Measurements from ENCODE around the gene SLC26A9. TPM values are rescaled to one million over a fixed set of nuclear protein-coding genes. Genes with fewer than 3 reads are reported as not detected.

The SLC26A9 gene
- total RNA-seq, 5 donors from 2014 or later (not counting 1 experiment from before 2014, with no cell fraction given) = 0.06 TPM; not detected in 4

- no peaks in the 10 kb centered on the region for H3K4me1 Mint-ChIP-seq
- Histone ChIP-seq H3K27me3 (replicated peaks in 1 of 2; ENCODE audit: control insufficient read depth in 2 of 2, extremely low read depth in 1 of 2, insufficient read depth in 2 of 2, low read length in 1 of 2) (peaks cover 0 to 26% of the 10 kb centered on the region in 2 experiments), H3K36me3 (ENCODE audit: control insufficient read depth in 2 of 2, extremely low read depth in 1 of 2, insufficient read depth in 1 of 2, low read length in 1 of 2) (no peaks in the 10 kb centered on the region), H3K4me1 (ENCODE audit: control insufficient read depth in 1 of 2, extremely low read depth in 1 of 2, insufficient read depth in 2 of 2, low read length in 2 of 2) (no peaks in the 10 kb centered on the region), H3K9me3 (no peaks in the 10 kb centered on the region), H3K4me3 (ENCODE audit: control insufficient read depth in 1 of 2, extremely low read depth in 1 of 2, low read length in 1 of 2) (no peak overlapping the region), H3K27ac (ENCODE audit: low read length) (no peak overlapping the region)
- peaks cover 0 to 15% of the 10 kb centered on the region in 2 donors for H3K27me3 Mint-ChIP-seq
- no peak for ATAC-seq (replicated peaks in 1 of 4)
- no peak for DNase-seq
- no peak overlapping the region for H3K27ac Mint-ChIP-seq
- no peaks in the 10 kb centered on the region for H3K9me3 Mint-ChIP-seq
- POLR2A ChIA-PET = no interaction called here
- CTCF ChIA-PET = no interaction called here
- H3K36me3 Mint-ChIP-seq = no peaks in the 10 kb centered on the region
- WGBS (ENCODE audit: insufficient coverage) = 74% methylated on average over 3 of the region's 8 CpGs
- H3K4me3 Mint-ChIP-seq = no peak overlapping the region
These were observed 16.6 kb downstream of the SLC26A9 start for GRCh38 chr1:205926636-205927035.

- H3K27me3 ChIP-seq (replicated peaks in 1 of 2; ENCODE audit: control insufficient read depth in 2 of 2, extremely low read depth in 1 of 2, insufficient read depth in 2 of 2, low read length in 1 of 2) = peaks cover 0 to 26% of the 10 kb centered on the region in 2 experiments
- H3K27me3 Mint-ChIP-seq = peaks cover 0 to 15% of the 10 kb centered on the region in 2 donors
- ChIA-PET CTCF (no interaction called here), POLR2A (no interaction called here)
- H3K4me1 Mint-ChIP-seq = no peaks in the 10 kb centered on the region
- no peaks in the 10 kb centered on the region for H3K9me3 Mint-ChIP-seq
- DNase-seq (no peak), ATAC-seq (replicated peaks in 1 of 4) (no peak)
- H3K27ac ChIP-seq (ENCODE audit: low read length) = no peak overlapping the region
- no peak overlapping the region for H3K27ac Mint-ChIP-seq
- WGBS (ENCODE audit: insufficient coverage) = 86% methylated on average over 2 of the region's 5 CpGs
- H3K4me3 ChIP-seq (ENCODE audit: control insufficient read depth in 1 of 2, extremely low read depth in 1 of 2, low read length in 1 of 2) = no peak overlapping the region
- no peaks in the 10 kb centered on the region for H3K36me3 Mint-ChIP-seq
- H3K36me3 ChIP-seq (ENCODE audit: control insufficient read depth in 2 of 2, extremely low read depth in 1 of 2, insufficient read depth in 1 of 2, low read length in 1 of 2) = no peaks in the 10 kb centered on the region
- H3K4me1 ChIP-seq (ENCODE audit: control insufficient read depth in 1 of 2, extremely low read depth in 1 of 2, insufficient read depth in 2 of 2, low read length in 2 of 2) = no peaks in the 10 kb centered on the region
- H3K4me3 Mint-ChIP-seq = no peak overlapping the region
- H3K9me3 ChIP-seq = no peaks in the 10 kb centered on the region
These were observed 17.0 kb downstream of the SLC26A9 start for GRCh38 chr1:205926213-205926612.

GRCh38 chr1:205925736-205926135 is 17.5 kb downstream of the SLC26A9 start:
- no peaks in the 10 kb centered on the region for H3K4me1 Mint-ChIP-seq
- H3K4me1 ChIP-seq (ENCODE audit: control insufficient read depth in 1 of 2, extremely low read depth in 1 of 2, insufficient read depth in 2 of 2, low read length in 2 of 2) = no peaks in the 10 kb centered on the region
- ChIA-PET POLR2A (no interaction called here), CTCF (no interaction called here)
- no peak overlapping the region for H3K4me3 Mint-ChIP-seq
- no peak overlapping the region for H3K27ac Mint-ChIP-seq
- H3K9me3 Mint-ChIP-seq = no peaks in the 10 kb centered on the region
- no peaks in the 10 kb centered on the region for H3K9me3 ChIP-seq
- DNase-seq (peak in 1 of 35 experiments; percentile 3), ATAC-seq (replicated peaks in 1 of 4) (no peak)
- no peaks in the 10 kb centered on the region for H3K36me3 ChIP-seq (ENCODE audit: control insufficient read depth in 2 of 2, extremely low read depth in 1 of 2, insufficient read depth in 1 of 2, low read length in 1 of 2)
- H3K4me3 ChIP-seq (ENCODE audit: control insufficient read depth in 1 of 2, extremely low read depth in 1 of 2, low read length in 1 of 2) = no peak overlapping the region
- H3K27me3 Mint-ChIP-seq = peaks cover 0 to 15% of the 10 kb centered on the region in 2 donors
- H3K36me3 Mint-ChIP-seq = no peaks in the 10 kb centered on the region
- peaks cover 0 to 26% of the 10 kb centered on the region in 2 experiments for H3K27me3 ChIP-seq (replicated peaks in 1 of 2; ENCODE audit: control insufficient read depth in 2 of 2, extremely low read depth in 1 of 2, insufficient read depth in 2 of 2, low read length in 1 of 2)
- WGBS (ENCODE audit: insufficient coverage) = 89% methylated on average over 4 of the region's 9 CpGs
- H3K27ac ChIP-seq (ENCODE audit: low read length) = no peak overlapping the region

- Histone ChIP-seq H3K4me3 (ENCODE audit: control insufficient read depth in 1 of 2, extremely low read depth in 1 of 2, low read length in 1 of 2) (no peak overlapping the region), H3K27ac (ENCODE audit: low read length) (no peak overlapping the region), H3K9me3 (no peaks in the 10 kb centered on the region), H3K4me1 (ENCODE audit: control insufficient read depth in 1 of 2, extremely low read depth in 1 of 2, insufficient read depth in 2 of 2, low read length in 2 of 2) (no peaks in the 10 kb centered on the region), H3K27me3 (replicated peaks in 1 of 2; ENCODE audit: control insufficient read depth in 2 of 2, extremely low read depth in 1 of 2, insufficient read depth in 2 of 2, low read length in 1 of 2) (peaks cover 0 to 27% of the 10 kb centered on the region in 2 experiments), H3K36me3 (ENCODE audit: control insufficient read depth in 2 of 2, extremely low read depth in 1 of 2, insufficient read depth in 1 of 2, low read length in 1 of 2) (no peaks in the 10 kb centered on the region)
- ATAC-seq (replicated peaks in 1 of 4) (no peak), DNase-seq (no peak)
- CTCF ChIA-PET = no interaction called here
- Mint-ChIP-seq H3K4me3 (no peak overlapping the region), H3K4me1 (no peaks in the 10 kb centered on the region), H3K27ac (no peak overlapping the region), H3K36me3 (no peaks in the 10 kb centered on the region), H3K27me3 (peaks cover 0 to 15% of the 10 kb centered on the region in 2 donors), H3K9me3 (no peaks in the 10 kb centered on the region)
- POLR2A ChIA-PET = interaction anchor here in 1 of 2 donors (0.7 kb wide), 1 partner anchor 167 kb away, joined by 3 read pairs; no protein-coding TSS in a partner anchor
These were observed 18.8 kb downstream of the SLC26A9 start for GRCh38 chr1:205924460-205924790.

GRCh38 chr1:205923651-205924459 is 19.4 kb downstream of the SLC26A9 start:
- POLR2A ChIA-PET = interaction anchor here in 1 of 2 donors (0.7 kb wide), 1 partner anchor 168 kb away, joined by 3 read pairs; no protein-coding TSS in a partner anchor
- H3K27ac Mint-ChIP-seq = no peak overlapping the region
- H3K9me3 ChIP-seq = no peaks in the 10 kb centered on the region
- peaks cover 0 to 13% of the 10 kb centered on the region in 2 donors for H3K27me3 Mint-ChIP-seq
- H3K4me1 Mint-ChIP-seq = no peaks in the 10 kb centered on the region
- CTCF ChIA-PET = interaction anchor here in 1 of 2 donors (0.8 kb wide), 1 partner anchor 607 kb away, joined by 3 read pairs; no protein-coding TSS in a partner anchor
- H3K9me3 Mint-ChIP-seq = no peaks in the 10 kb centered on the region
- no peak overlapping the region for H3K4me3 ChIP-seq (ENCODE audit: control insufficient read depth in 1 of 2, extremely low read depth in 1 of 2, low read length in 1 of 2)
- H3K4me3 Mint-ChIP-seq = no peak overlapping the region
- H3K36me3 ChIP-seq (ENCODE audit: control insufficient read depth in 2 of 2, extremely low read depth in 1 of 2, insufficient read depth in 1 of 2, low read length in 1 of 2) = no peaks in the 10 kb centered on the region
- H3K4me1 ChIP-seq (ENCODE audit: control insufficient read depth in 1 of 2, extremely low read depth in 1 of 2, insufficient read depth in 2 of 2, low read length in 2 of 2) = no peaks in the 10 kb centered on the region
- H3K27ac ChIP-seq (ENCODE audit: low read length) = no peak overlapping the region
- H3K27me3 ChIP-seq (replicated peaks in 1 of 2; ENCODE audit: control insufficient read depth in 2 of 2, extremely low read depth in 1 of 2, insufficient read depth in 2 of 2, low read length in 1 of 2) = peaks cover 0 to 25% of the 10 kb centered on the region in 2 experiments
- DNase-seq (peak in 1 of 35 experiments; percentile 15), ATAC-seq (replicated peaks in 1 of 4) (no peak)
- H3K36me3 Mint-ChIP-seq = no peaks in the 10 kb centered on the region
- WGBS (ENCODE audit: insufficient coverage) = 70% methylated on average over 4 of the region's 11 CpGs

- 75% methylated on average over 4 of the region's 6 CpGs for WGBS (ENCODE audit: insufficient coverage)
These were observed 20.4 kb downstream of the SLC26A9 start for GRCh38 chr1:205922806-205923205.

More at GRCh38 chr1:205922806-205923205, 20.4 kb downstream of the SLC26A9 start:
- no peaks in the 10 kb centered on the region for H3K9me3 Mint-ChIP-seq
- Histone ChIP-seq H3K4me3 (ENCODE audit: control insufficient read depth in 1 of 2, extremely low read depth in 1 of 2, low read length in 1 of 2) (no peak overlapping the region), H3K36me3 (ENCODE audit: control insufficient read depth in 2 of 2, extremely low read depth in 1 of 2, insufficient read depth in 1 of 2, low read length in 1 of 2) (no peaks in the 10 kb centered on the region), H3K4me1 (ENCODE audit: control insufficient read depth in 1 of 2, extremely low read depth in 1 of 2, insufficient read depth in 2 of 2, low read length in 2 of 2) (no peaks in the 10 kb centered on the region), H3K27ac (ENCODE audit: low read length) (no peak overlapping the region), H3K9me3 (no peaks in the 10 kb centered on the region), H3K27me3 (replicated peaks in 1 of 2; ENCODE audit: control insufficient read depth in 2 of 2, extremely low read depth in 1 of 2, insufficient read depth in 2 of 2, low read length in 1 of 2) (peaks cover 0 to 19% of the 10 kb centered on the region in 2 experiments)
- peaks cover 0 to 6% of the 10 kb centered on the region in 2 donors for H3K27me3 Mint-ChIP-seq
- no peaks in the 10 kb centered on the region for H3K36me3 Mint-ChIP-seq
- ChIA-PET CTCF (no interaction called here), POLR2A (no interaction called here)
- H3K27ac Mint-ChIP-seq = no peak overlapping the region
- H3K4me3 Mint-ChIP-seq = no peak overlapping the region
- H3K4me1 Mint-ChIP-seq = no peaks in the 10 kb centered on the region
- DNase-seq = no peak
- ATAC-seq (replicated peaks in 1 of 4) = no peak
